ENCODE data around the gene MGLL.

MGLL gene

GRCh38 chr3:127672429-127673190 lies 149.7 kb downstream of the MGLL start, which contains the start of gene ABTB1:
Gene ABTB1 (plus strand): TSS chr3:127672952. CDS start chr3:127673026, 74 bp downstream.
- no peak for DNase-seq (ENCODE audit: low read depth)
- no peak for TF ChIP-seq CTCF (IDR thresholded peaks at IDR 0.05; ENCODE audit: control insufficient read depth, insufficient read depth, low read depth, low read length, missing control alignments)
- H3K4me3 ChIP-seq (ENCODE audit: control insufficient read depth, low read depth, low read length), result peak within 1 kb of the TSS; percentile 74

- no peak for TF ChIP-seq CTCF (IDR thresholded peaks at IDR 0.05; ENCODE audit: control insufficient read depth, insufficient read depth, low read depth, low read length, missing control alignments)
- no peak for DNase-seq (ENCODE audit: low read depth)
- peak overlapping the region; percentile 74 for H3K4me3 ChIP-seq (ENCODE audit: control insufficient read depth, low read depth, low read length)
These were observed 150.5 kb downstream of the MGLL start for GRCh38 chr3:127671523-127672428.

- no peak for TF ChIP-seq CTCF (IDR thresholded peaks at IDR 0.05; ENCODE audit: control insufficient read depth, insufficient read depth, low read depth, low read length, missing control alignments)
- H3K4me3 ChIP-seq (ENCODE audit: control insufficient read depth, low read depth, low read length), result no peak overlapping the region
- no peak for DNase-seq (ENCODE audit: low read depth)
These were observed 151.4 kb downstream of the MGLL start for GRCh38 chr3:127670761-127671522.

- H3K4me3 ChIP-seq (ENCODE audit: control insufficient read depth, low read depth, low read length), result no peak overlapping the region
- TF ChIP-seq CTCF (IDR thresholded peaks at IDR 0.05; ENCODE audit: control insufficient read depth, insufficient read depth, low read depth, low read length, missing control alignments), result no peak
- no peak for DNase-seq (ENCODE audit: low read depth)
These were observed 152.1 kb downstream of the MGLL start for GRCh38 chr3:127670229-127670559.

- no peak overlapping the region for H3K4me3 ChIP-seq (ENCODE audit: control insufficient read depth, low read depth, low read length)
- no peak for DNase-seq (ENCODE audit: low read depth)
- TF ChIP-seq CTCF (IDR thresholded peaks at IDR 0.05; ENCODE audit: control insufficient read depth, insufficient read depth, low read depth, low read length, missing control alignments), result no peak
These were observed 152.6 kb downstream of the MGLL start for GRCh38 chr3:127669541-127670228.

- no peak for DNase-seq (ENCODE audit: low read depth)
- H3K4me3 ChIP-seq (ENCODE audit: control insufficient read depth, low read depth, low read length), result no peak overlapping the region
- no peak for TF ChIP-seq CTCF (IDR thresholded peaks at IDR 0.05; ENCODE audit: control insufficient read depth, insufficient read depth, low read depth, low read length, missing control alignments)
These were observed 153.4 kb downstream of the MGLL start for GRCh38 chr3:127668906-127669305.

All from AG09309 (cell line).